Type B pancreatic cell (in vitro differentiated cells): Measurements from ENCODE around the gene CDYL2. TPM values are rescaled to one million over a fixed set of nuclear protein-coding genes. Genes with fewer than 3 reads are reported as not detected.

ENCODE experiments used
- DNase-seq: peaks from one replicate; pipeline ENCODE4 v3.0.0; 2021; ENCODE audit warnings: mixed read lengths; ENCODE audit not compliant: unreplicated experiment; ENCODE audit errors: extremely low spot score
- H3K27ac Mint-ChIP-seq: 2 replicates; pipeline ENCODE4 v1.8.0; 2021; ENCODE audit warnings: mild to moderate bottlenecking, mixed read lengths
- H3K27me3 Mint-ChIP-seq: 2 replicates; pipeline ENCODE4 v1.8.0; 2021; ENCODE audit warnings: mixed read lengths
- H3K36me3 Mint-ChIP-seq: 2 replicates; pipeline ENCODE4 v1.8.0; 2021; ENCODE audit warnings: mixed read lengths
- H3K4me1 Mint-ChIP-seq: one replicate; pipeline ENCODE4 v1.8.0; 2021; ENCODE audit warnings: mixed read lengths; ENCODE audit not compliant: unreplicated experiment
- H3K4me3 Mint-ChIP-seq: 2 replicates; pipeline ENCODE4 v1.8.0; 2021; ENCODE audit warnings: mild to moderate bottlenecking, mixed read lengths
- H3K9me3 Mint-ChIP-seq: 2 replicates; pipeline ENCODE4 v1.8.0; 2021; ENCODE audit warnings: mixed read lengths
- CTCF ChIP-seq: fragments of 200-600 bp; sonication (generic); conservative IDR thresholded peaks from 2 replicates; pipeline ENCODE4 v1.5.0; 2021; ENCODE audit warnings: antibody characterized with exemption, mild to moderate bottlenecking
- total RNA-seq: library from RNA; stranded (reverse); gene quantifications from 2 replicates; pipeline ENCODE4 v1.2.1, GENCODE V29; 2021; ENCODE audit warnings: low replicate concordance

The CDYL2 gene
- total RNA-seq, 1 donor from 2014 or later = 8.2 TPM

GRCh38 chr16:80702696-80703095 is 101.7 kb downstream of the CDYL2 start:
- Mint-ChIP-seq H3K27me3 (no peaks in the 10 kb centered on the region), H3K9me3 (no peaks in the 10 kb centered on the region), H3K36me3 (no peaks in the 10 kb centered on the region), H3K4me3 (no peak overlapping the region), H3K27ac (no peak overlapping the region), H3K4me1 (no peaks in the 10 kb centered on the region)
- no peak for DNase-seq
- TF ChIP-seq CTCF = no peak

GRCh38 chr16:80700558-80700957 is 103.8 kb downstream of the CDYL2 start:
- no peak overlapping the region for H3K27ac Mint-ChIP-seq
- TF ChIP-seq CTCF = no peak
- no peak overlapping the region for H3K4me3 Mint-ChIP-seq
- no peaks in the 10 kb centered on the region for H3K36me3 Mint-ChIP-seq
- H3K4me1 Mint-ChIP-seq = no peaks in the 10 kb centered on the region
- no peaks in the 10 kb centered on the region for H3K27me3 Mint-ChIP-seq
- H3K9me3 Mint-ChIP-seq = no peaks in the 10 kb centered on the region
- no peak for DNase-seq

GRCh38 chr16:80695020-80695419 is 109.4 kb downstream of the CDYL2 start:
- no peaks in the 10 kb centered on the region for H3K4me1 Mint-ChIP-seq
- no peak for TF ChIP-seq CTCF
- no peaks in the 10 kb centered on the region for H3K9me3 Mint-ChIP-seq
- H3K27ac Mint-ChIP-seq = no peak overlapping the region
- H3K27me3 Mint-ChIP-seq = peaks cover 11% of the 10 kb centered on the region
- no peak for DNase-seq
- no peaks in the 10 kb centered on the region for H3K36me3 Mint-ChIP-seq
- no peak overlapping the region for H3K4me3 Mint-ChIP-seq

- peaks cover 11% of the 10 kb centered on the region for H3K27me3 Mint-ChIP-seq
- H3K27ac Mint-ChIP-seq = no peak overlapping the region
- H3K36me3 Mint-ChIP-seq = no peaks in the 10 kb centered on the region
- no peak for DNase-seq
- no peak overlapping the region for H3K4me3 Mint-ChIP-seq
- H3K9me3 Mint-ChIP-seq = no peaks in the 10 kb centered on the region
- H3K4me1 Mint-ChIP-seq = no peaks in the 10 kb centered on the region
- TF ChIP-seq CTCF = no peak
Measured at GRCh38 chr16:80693553-80693952, 110.8 kb downstream of the CDYL2 start.

GRCh38 chr16:80692270-80692669 is 112.1 kb downstream of the CDYL2 start:
- TF ChIP-seq CTCF = no peak
- Mint-ChIP-seq H3K36me3 (no peaks in the 10 kb centered on the region), H3K4me3 (no peak overlapping the region)

GRCh38 chr16:80691111-80691741 is 113.2 kb downstream of the CDYL2 start:
- Mint-ChIP-seq H3K9me3 (no peaks in the 10 kb centered on the region), H3K27ac (no peak overlapping the region), H3K4me3 (no peak overlapping the region), H3K27me3 (peaks cover 11% of the 10 kb centered on the region), H3K36me3 (no peaks in the 10 kb centered on the region), H3K4me1 (no peaks in the 10 kb centered on the region)
- no peak for DNase-seq
- no peak for TF ChIP-seq CTCF

More at GRCh38 chr16:80692270-80692669, 112.1 kb downstream of the CDYL2 start:
- no peak overlapping the region for H3K27ac Mint-ChIP-seq
- H3K4me1 Mint-ChIP-seq = no peaks in the 10 kb centered on the region
- H3K27me3 Mint-ChIP-seq = peaks cover 11% of the 10 kb centered on the region
- no peaks in the 10 kb centered on the region for H3K9me3 Mint-ChIP-seq
- DNase-seq = no peak
